ENCODE results near the gene ANKRD37.

ANKRD37 gene

DNA sequence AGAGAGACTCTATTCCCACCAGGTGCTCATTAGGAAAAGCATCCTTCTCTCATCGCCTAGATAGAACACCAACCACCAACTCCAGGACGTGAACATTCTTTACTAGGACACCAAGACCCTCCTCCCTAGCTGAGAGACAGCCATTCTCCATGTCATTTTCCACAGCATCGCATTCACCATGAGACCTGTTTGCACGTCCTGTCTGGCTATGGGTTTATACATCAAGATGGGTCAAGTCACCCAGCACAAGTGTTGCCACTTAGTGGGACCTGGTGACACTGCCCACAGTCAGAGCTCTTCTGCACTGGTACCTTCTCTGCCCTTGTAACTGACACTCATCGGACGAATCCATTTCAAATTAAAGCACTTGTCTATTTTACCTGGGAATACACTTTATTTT is 18.4 kb upstream of the ANKRD37 start:
- peaks cover 14% of the 10 kb centered on the region for H3K36me3 ChIP-seq
- H3K9ac ChIP-seq, result no peak overlapping the region
- H3K4me2 ChIP-seq, result no peak overlapping the region
- H3K4me1 ChIP-seq, result no peaks in the 10 kb centered on the region
- TF ChIP-seq Cebpa-rat (IDR thresholded peaks at IDR 0.05), result no peak
- no peaks in the 10 kb centered on the region for H4K20me1 ChIP-seq
- H3K4me3 ChIP-seq, result no peak overlapping the region
- H3K9me3 ChIP-seq, result peaks cover 18% of the 10 kb centered on the region
- H3K27me3 ChIP-seq, result no peaks in the 10 kb centered on the region
- H3K27ac ChIP-seq, result no peak overlapping the region

DNA sequence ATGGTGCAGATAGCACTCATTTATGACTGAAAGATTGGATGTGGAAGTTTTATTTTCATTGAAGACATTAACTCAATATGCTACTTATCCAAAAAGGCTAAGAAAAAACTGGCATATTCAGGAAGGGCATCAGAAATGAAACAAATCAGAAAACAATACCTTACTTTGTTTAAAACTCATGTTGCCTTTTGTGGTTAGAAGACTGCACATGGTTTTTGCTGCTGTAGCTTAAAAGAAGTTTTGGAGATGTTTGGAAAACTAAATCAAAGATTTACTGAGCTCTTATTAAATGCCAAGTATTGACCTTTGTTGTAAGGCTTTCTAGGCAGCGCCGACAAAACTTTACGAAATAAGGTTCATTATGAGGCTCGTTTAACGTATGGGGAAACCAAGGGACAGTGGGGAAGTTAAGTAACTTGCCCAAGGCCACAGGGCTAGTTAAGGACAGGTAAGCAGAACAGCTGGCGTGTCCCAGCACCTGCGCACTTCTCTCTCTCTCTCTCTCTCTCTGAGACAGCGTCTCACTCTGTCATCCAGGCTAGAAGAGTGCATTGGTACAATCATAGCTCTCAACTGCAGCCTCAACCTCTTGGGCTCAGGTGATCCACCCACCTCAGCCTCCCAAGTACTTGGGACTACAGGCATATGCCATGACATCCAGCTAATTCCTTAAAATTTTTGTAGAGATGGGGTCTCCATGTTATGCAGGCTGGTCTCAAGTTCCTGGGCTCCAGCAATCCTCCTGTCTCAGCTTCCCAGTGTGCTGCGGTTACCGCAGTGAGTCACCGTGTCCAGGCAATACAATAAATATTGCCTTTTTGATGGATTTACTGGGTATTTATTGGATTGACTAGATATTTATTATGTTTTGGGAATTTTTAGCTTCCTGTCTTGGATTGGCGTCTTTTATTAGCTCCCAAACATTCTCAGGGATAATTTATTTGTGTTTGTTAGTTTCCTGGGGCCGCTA is 17.0 kb upstream of the ANKRD37 start:
- Histone ChIP-seq H3K4me2 (no peak overlapping the region), H3K36me3 (peaks cover 15% of the 10 kb centered on the region), H3K27me3 (no peaks in the 10 kb centered on the region), H3K9ac (no peak overlapping the region), H3K4me1 (peaks cover 11% of the 10 kb centered on the region), H3K27ac (no peak overlapping the region), H3K9me3 (peaks cover 26% of the 10 kb centered on the region), H4K20me1 (no peaks in the 10 kb centered on the region), H3K4me3 (no peak overlapping the region)
- no peak for TF ChIP-seq Cebpa-rat (IDR thresholded peaks at IDR 0.05)

DNA sequence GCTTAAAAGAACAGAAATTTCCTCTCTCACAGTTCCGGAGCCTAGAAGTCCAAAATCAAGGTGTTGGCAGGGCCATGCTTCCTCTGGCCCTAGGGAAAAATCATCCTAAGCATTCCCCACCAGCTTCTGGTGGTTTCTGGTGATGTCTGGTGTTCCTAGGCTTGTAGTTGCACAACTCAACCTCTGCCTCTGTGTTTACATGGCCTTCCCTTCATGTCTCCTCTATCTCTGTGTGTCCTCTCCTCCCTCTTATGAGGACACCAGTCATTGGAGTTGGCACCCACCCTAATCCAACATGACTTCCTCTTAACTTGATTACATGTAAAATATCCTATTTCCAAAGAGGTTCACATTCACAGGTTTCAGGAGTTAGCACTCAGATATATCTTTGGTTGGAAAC is 16.3 kb upstream of the ANKRD37 start:
- Histone ChIP-seq H3K4me1 (peaks cover 16% of the 10 kb centered on the region), H3K9me3 (peaks cover 26% of the 10 kb centered on the region), H3K4me2 (no peak overlapping the region), H3K9ac (no peak overlapping the region), H3K4me3 (no peak overlapping the region), H4K20me1 (no peaks in the 10 kb centered on the region), H3K27ac (no peak overlapping the region), H3K27me3 (no peaks in the 10 kb centered on the region), H3K36me3 (peaks cover 15% of the 10 kb centered on the region)
- no peak for TF ChIP-seq Cebpa-rat (IDR thresholded peaks at IDR 0.05)

GRCh38 chr4:185381288-185382196 is 15.1 kb upstream of the ANKRD37 start:
- TF ChIP-seq Cebpa-rat (IDR thresholded peaks at IDR 0.05), result no peak

GRCh38 chr4:185382754-185383153 is 13.9 kb upstream of the ANKRD37 start:
- H3K4me1 ChIP-seq, result peaks cover 22% of the 10 kb centered on the region
- H3K27ac ChIP-seq, result no peak overlapping the region
- no peak overlapping the region for H3K4me2 ChIP-seq
- no peaks in the 10 kb centered on the region for H4K20me1 ChIP-seq
- no peak overlapping the region for H3K4me3 ChIP-seq
- no peaks in the 10 kb centered on the region for H3K27me3 ChIP-seq
- peaks cover 10% of the 10 kb centered on the region; the same call in 1 of the 2 replicates for H3K36me3 ChIP-seq
- H3K9me3 ChIP-seq, result peaks cover 26% of the 10 kb centered on the region
- H3K9ac ChIP-seq, result no peak overlapping the region
- no peak for TF ChIP-seq Cebpa-rat (IDR thresholded peaks at IDR 0.05)

More at GRCh38 chr4:185381288-185382196, 15.1 kb upstream of the ANKRD37 start:
- Histone ChIP-seq H3K27me3 (no peaks in the 10 kb centered on the region), H3K9me3 (peaks cover 26% of the 10 kb centered on the region), H3K4me2 (no peak overlapping the region), H3K4me1 (peaks cover 22% of the 10 kb centered on the region), H3K27ac (no peak overlapping the region), H3K9ac (no peak overlapping the region), H3K36me3 (peaks cover 15% of the 10 kb centered on the region), H3K4me3 (no peak overlapping the region), H4K20me1 (no peaks in the 10 kb centered on the region)

DNA sequence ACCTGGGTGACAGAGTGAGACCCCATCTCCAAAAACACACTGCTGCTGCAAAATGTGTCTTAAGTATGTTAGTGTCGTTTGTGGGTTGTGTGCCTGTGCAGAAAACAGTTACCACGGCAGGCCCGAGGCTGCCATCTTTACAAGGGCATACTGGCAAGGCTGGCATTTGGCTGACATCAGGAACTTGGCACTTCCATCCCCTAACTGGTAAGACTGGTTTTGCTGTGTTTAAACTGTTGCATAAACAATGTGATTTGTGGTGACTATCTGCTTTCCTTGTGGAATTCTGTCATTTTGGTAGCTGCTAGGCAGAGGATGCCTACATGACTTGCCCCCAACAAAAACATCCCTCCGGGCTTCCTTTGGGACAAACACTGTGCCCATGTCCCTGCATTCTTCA is 13.2 kb upstream of the ANKRD37 start:
- no peaks in the 10 kb centered on the region for H4K20me1 ChIP-seq
- peak overlapping the region; percentile 80; the same call in 1 of the 2 replicates for H3K4me2 ChIP-seq
- H3K27ac ChIP-seq, result no peak overlapping the region
- peaks cover 26% of the 10 kb centered on the region for H3K9me3 ChIP-seq
- H3K4me3 ChIP-seq, result no peak overlapping the region
- peaks cover 10% of the 10 kb centered on the region; the same call in 1 of the 2 replicates for H3K36me3 ChIP-seq
- no peak overlapping the region for H3K9ac ChIP-seq
- no peak for TF ChIP-seq Cebpa-rat (IDR thresholded peaks at IDR 0.05)
- peaks cover 22% of the 10 kb centered on the region for H3K4me1 ChIP-seq
- H3K27me3 ChIP-seq, result no peaks in the 10 kb centered on the region

DNA sequence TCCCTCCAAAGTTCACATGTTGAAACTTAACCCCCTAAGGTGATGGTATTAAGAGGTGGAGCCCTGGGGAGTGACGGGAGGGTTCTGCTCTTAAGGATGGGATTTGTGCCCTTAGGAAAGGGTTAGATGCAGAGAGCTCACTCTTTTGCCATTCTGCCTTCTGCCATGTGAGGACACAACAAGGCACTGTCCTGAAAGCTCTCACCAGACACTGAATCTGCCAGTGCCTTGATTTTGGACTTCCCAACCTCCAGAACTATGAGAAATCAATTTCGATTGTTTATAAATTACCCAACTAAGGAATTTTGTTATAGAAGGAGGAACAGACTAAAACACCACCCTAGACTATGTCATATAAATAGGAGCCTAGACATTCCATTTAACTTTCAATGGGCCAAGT is 12.6 kb upstream of the ANKRD37 start:
- Histone ChIP-seq H3K9ac (no peak overlapping the region), H3K27me3 (no peaks in the 10 kb centered on the region), H4K20me1 (no peaks in the 10 kb centered on the region), H3K27ac (no peak overlapping the region), H3K36me3 (peaks cover 10% of the 10 kb centered on the region; the same call in 1 of the 2 replicates), H3K4me1 (peaks cover 22% of the 10 kb centered on the region), H3K4me3 (no peak overlapping the region), H3K4me2 (peak overlapping the region; percentile 80), H3K9me3 (peaks cover 26% of the 10 kb centered on the region)
- no peak for TF ChIP-seq Cebpa-rat (IDR thresholded peaks at IDR 0.05)

DNA sequence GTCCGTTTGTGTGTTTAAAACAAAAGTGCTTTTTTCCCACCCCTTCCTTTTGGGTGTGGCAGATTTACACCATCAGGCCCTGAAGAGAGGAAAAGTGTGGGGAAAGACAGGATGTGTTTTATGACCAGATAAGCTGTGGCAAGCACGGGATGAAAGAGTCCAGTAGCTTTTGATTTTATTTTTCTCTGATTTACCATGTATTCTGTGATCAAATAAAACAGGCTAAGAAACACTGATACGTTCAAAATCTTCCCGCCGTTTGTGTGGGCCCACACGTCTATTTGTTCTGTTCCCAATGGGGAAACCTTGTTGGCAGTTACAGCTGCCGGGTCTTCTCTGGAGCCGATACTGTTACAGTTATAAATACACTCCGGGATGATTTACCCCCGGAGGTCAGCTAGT is 11.7 kb upstream of the ANKRD37 start:
- Histone ChIP-seq H3K9ac (peak overlapping the region; percentile 57; the same call in 1 of the 2 replicates), H3K9me3 (peaks cover 22% of the 10 kb centered on the region), H3K4me3 (peak overlapping the region; percentile 46; the same call in 1 of the 2 replicates), H3K4me2 (peak overlapping the region; percentile 80), H3K27me3 (no peaks in the 10 kb centered on the region), H3K36me3 (peaks cover 10% of the 10 kb centered on the region; the same call in 1 of the 2 replicates), H4K20me1 (no peaks in the 10 kb centered on the region), H3K27ac (peak overlapping the region; percentile 58; the same call in 1 of the 2 replicates), H3K4me1 (peaks cover 22% of the 10 kb centered on the region)
- no peak for TF ChIP-seq Cebpa-rat (IDR thresholded peaks at IDR 0.05)

- Histone ChIP-seq H3K9ac (no peak overlapping the region), H3K9me3 (peaks cover 12% of the 10 kb centered on the region; the same call in 1 of the 2 replicates), H3K27ac (no peak overlapping the region), H3K27me3 (no peaks in the 10 kb centered on the region), H3K36me3 (peaks cover 5% of the 10 kb centered on the region; the same call in 1 of the 2 replicates), H3K4me2 (no peak overlapping the region), H3K4me3 (no peak overlapping the region), H4K20me1 (no peaks in the 10 kb centered on the region), H3K4me1 (peaks cover 33% of the 10 kb centered on the region)
- TF ChIP-seq Cebpa-rat (IDR thresholded peaks at IDR 0.05), result no peak
Measured at GRCh38 chr4:185387957-185388356, 8.7 kb upstream of the ANKRD37 start.
